Duodenal mucosa (tissue), 2 donors: ENCODE results near the gene KLHDC9.
A peak's percentile ranks its signal among the peaks of the same experiment; 100 is the strongest.

ENCODE experiments used
- H3K27ac ChIP-seq: one replicate; pipeline ENCODE4 v1.7.0; 2013; ENCODE audit warnings: low read depth, low read length
- H3K27me3 ChIP-seq, 2 donors: one replicate each; pipeline ENCODE4 v1.7.0; 2013; ENCODE audit warnings: low read length in 2 of 2, control low read depth in 1 of 2; ENCODE audit not compliant: insufficient read depth in 2 of 2, control insufficient read depth in 1 of 2
- H3K36me3 ChIP-seq, 2 donors: one replicate each; pipeline ENCODE4 v1.7.0; 2013; ENCODE audit warnings: low read length in 2 of 2, control low read depth in 1 of 2; ENCODE audit not compliant: insufficient read depth in 2 of 2, control insufficient read depth in 1 of 2
- H3K4me1 ChIP-seq, 2 donors: one replicate each; pipeline ENCODE4 v1.7.0; 2013; ENCODE audit warnings: low read length in 2 of 2, control low read depth in 1 of 2; ENCODE audit not compliant: insufficient read depth in 2 of 2, control insufficient read depth in 1 of 2
- H3K4me3 ChIP-seq, 2 donors: one replicate each; pipeline ENCODE4 v1.7.0; 2013; ENCODE audit warnings: low read length in 2 of 2, low read depth in 1 of 2
- H3K9ac ChIP-seq, 2 donors: one replicate each; pipeline ENCODE4 v1.7.0; 2013; ENCODE audit warnings: low read length in 2 of 2, low read depth in 1 of 2
- H3K9me3 ChIP-seq, 2 donors: one replicate each; pipeline ENCODE4 v1.7.0; 2013; ENCODE audit warnings: low read length in 2 of 2, control low read depth in 1 of 2; ENCODE audit not compliant: control insufficient read depth in 1 of 2

KLHDC9 gene

GRCh38 chr1:161074676-161075368, 23.3 kb upstream of the KLHDC9 start:
- no peak overlapping the region for H3K9ac ChIP-seq
- H3K4me3 ChIP-seq, result no peak overlapping the region
- no peaks in the 10 kb centered on the region for H3K4me1 ChIP-seq
- H3K27me3 ChIP-seq, result no peaks in the 10 kb centered on the region
- H3K9me3 ChIP-seq, result no peaks in the 10 kb centered on the region
- H3K36me3 ChIP-seq, result no peaks in the 10 kb centered on the region
- no peak overlapping the region for H3K27ac ChIP-seq

- H3K27me3 ChIP-seq, result no peaks in the 10 kb centered on the region
- no peaks in the 10 kb centered on the region for H3K36me3 ChIP-seq
- H3K4me1 ChIP-seq, result peaks cover 0 to 8% of the 10 kb centered on the region in 2 donors
- H3K9me3 ChIP-seq, result no peaks in the 10 kb centered on the region
- H3K27ac ChIP-seq, result no peak overlapping the region
- H3K9ac ChIP-seq, result no peak overlapping the region
- no peak overlapping the region for H3K4me3 ChIP-seq
Measured at GRCh38 chr1:161076410-161076809, 21.8 kb upstream of the KLHDC9 start.

- Histone ChIP-seq H3K9ac (no peak overlapping the region), H3K4me3 (no peak overlapping the region), H3K4me1 (peaks cover 0 to 8% of the 10 kb centered on the region in 2 donors), H3K9me3 (no peaks in the 10 kb centered on the region), H3K36me3 (no peaks in the 10 kb centered on the region), H3K27ac (no peak overlapping the region), H3K27me3 (no peaks in the 10 kb centered on the region)
Measured at GRCh38 chr1:161077426-161077825, 20.7 kb upstream of the KLHDC9 start.

- H3K27me3 ChIP-seq, result no peaks in the 10 kb centered on the region
- no peak overlapping the region for H3K4me3 ChIP-seq
- no peaks in the 10 kb centered on the region for H3K9me3 ChIP-seq
- no peak overlapping the region for H3K9ac ChIP-seq
- H3K36me3 ChIP-seq, result no peaks in the 10 kb centered on the region
- no peak overlapping the region for H3K27ac ChIP-seq
- H3K4me1 ChIP-seq, result peaks cover 9 to 26% of the 10 kb centered on the region in 2 donors
Measured at GRCh38 chr1:161079436-161080110, 18.6 kb upstream of the KLHDC9 start.

- Histone ChIP-seq H3K9me3 (no peaks in the 10 kb centered on the region), H3K9ac (no peak overlapping the region), H3K4me1 (peaks cover 16 to 28% of the 10 kb centered on the region in 2 donors), H3K36me3 (no peaks in the 10 kb centered on the region), H3K27ac (no peak overlapping the region), H3K27me3 (no peaks in the 10 kb centered on the region), H3K4me3 (no peak overlapping the region)
Measured at GRCh38 chr1:161080441-161081405, 17.4 kb upstream of the KLHDC9 start.

- Histone ChIP-seq H3K9ac (no peak overlapping the region), H3K27me3 (no peaks in the 10 kb centered on the region), H3K9me3 (no peaks in the 10 kb centered on the region), H3K4me1 (peaks cover 24 to 36% of the 10 kb centered on the region in 2 donors), H3K27ac (no peak overlapping the region), H3K4me3 (no peak overlapping the region), H3K36me3 (no peaks in the 10 kb centered on the region)
Measured at GRCh38 chr1:161081519-161081918, 16.6 kb upstream of the KLHDC9 start.

GRCh38 chr1:161082483-161082882, 15.7 kb upstream of the KLHDC9 start:
- Histone ChIP-seq H3K27ac (no peak overlapping the region), H3K4me1 (peaks cover 24 to 42% of the 10 kb centered on the region in 2 donors), H3K9ac (peak overlapping the region in 1 of 2 donors; percentile 42), H3K36me3 (no peaks in the 10 kb centered on the region), H3K9me3 (no peaks in the 10 kb centered on the region), H3K27me3 (no peaks in the 10 kb centered on the region), H3K4me3 (no peak overlapping the region)

- Histone ChIP-seq H3K4me1 (peaks cover 24 to 42% of the 10 kb centered on the region in 2 donors), H3K9ac (peak overlapping the region in 1 of 2 donors; percentile 42), H3K9me3 (no peaks in the 10 kb centered on the region), H3K4me3 (no peak overlapping the region), H3K36me3 (no peaks in the 10 kb centered on the region), H3K27me3 (no peaks in the 10 kb centered on the region), H3K27ac (peak overlapping the region; percentile 30)
Measured at GRCh38 chr1:161082996-161083747, 15.0 kb upstream of the KLHDC9 start.

GRCh38 chr1:161083748-161084596, 14.2 kb upstream of the KLHDC9 start:
- H3K4me3 ChIP-seq, result no peak overlapping the region

More at GRCh38 chr1:161083748-161084596, 14.2 kb upstream of the KLHDC9 start:
- Histone ChIP-seq H3K9me3 (no peaks in the 10 kb centered on the region), H3K27ac (peak overlapping the region; percentile 16), H3K9ac (peak overlapping the region in 1 of 2 donors; percentile 42), H3K4me1 (peaks cover 29 to 48% of the 10 kb centered on the region in 2 donors), H3K36me3 (no peaks in the 10 kb centered on the region), H3K27me3 (no peaks in the 10 kb centered on the region)
